DND-41 (cell line): ENCODE measurements around the gene PLVAP.

Experiments
- ATAC-seq: fragments of 200-7000 bp; cut with Tn5 transposase; 3 replicates; pipeline ENCODE4 v1.9.1; 2021; ENCODE audit warnings: low read depth; ENCODE audit not compliant: insufficient read depth
- DNase-seq: peaks from one replicate; pipeline ENCODE4 v3.0.0-alpha.2; 2020
- H2AFZ ChIP-seq: 2 replicates; pipeline ENCODE4 v1.6.0; 2012; ENCODE audit warnings: low read depth, low read length
- H3K27ac ChIP-seq: 2 replicates; pipeline ENCODE4 v1.5.1; 2012; ENCODE audit warnings: low read length, inconsistent platforms
- H3K27me3 ChIP-seq: fragments of 200-600 bp; sonication (generic); 2 replicates; pipeline ENCODE4 v1.6.0; 2012; ENCODE audit warnings: low read length, mild to moderate bottlenecking, inconsistent platforms; ENCODE audit not compliant: insufficient read depth, poor library complexity
- H3K36me3 ChIP-seq: 2 replicates; pipeline ENCODE4 v1.5.1; 2012; ENCODE audit warnings: low read length, inconsistent platforms; ENCODE audit not compliant: insufficient read depth
- H3K4me1 ChIP-seq: 2 replicates; pipeline ENCODE4 v1.5.1; 2012; ENCODE audit warnings: mild to moderate bottlenecking, low read length; ENCODE audit not compliant: insufficient read depth
- H3K4me2 ChIP-seq: 2 replicates; pipeline ENCODE4 v1.6.0; 2012; ENCODE audit warnings: mild to moderate bottlenecking, moderate library complexity, low read length, inconsistent platforms; ENCODE audit not compliant: insufficient read depth
- H3K4me3 ChIP-seq, 2 experiments: fragments of 200-600 bp in 1 of 2; shearing (Covaris generic) in 1 of 2; 2 replicates each; pipeline ENCODE4 v1.5.1; 2012 to 2016; ENCODE audit warnings: inconsistent platforms in 2 of 2, low read length in 2 of 2, mild to moderate bottlenecking in 2 of 2, low read depth in 1 of 2, moderate library complexity in 1 of 2
- H3K79me2 ChIP-seq: 2 replicates; pipeline ENCODE4 v1.6.0; 2012; ENCODE audit warnings: low read length, inconsistent platforms; ENCODE audit not compliant: insufficient read depth
- H3K9ac ChIP-seq: 2 replicates; pipeline ENCODE4 v1.6.0; 2012; ENCODE audit warnings: low read depth, mild to moderate bottlenecking, inconsistent platforms, low read length, moderate library complexity
- H3K9me3 ChIP-seq: 2 replicates; pipeline ENCODE4 v1.5.1; 2012; ENCODE audit warnings: low read length, moderate library complexity, mild to moderate bottlenecking, inconsistent platforms; ENCODE audit not compliant: insufficient read depth, severe bottlenecking
- H4K20me1 ChIP-seq: 2 replicates; pipeline ENCODE4 v1.6.0; 2012; ENCODE audit warnings: low read length; ENCODE audit not compliant: insufficient read depth
- CTCF ChIP-seq: IDR thresholded peaks from 2 replicates; pipeline ENCODE4 v1.5.1; 2012; ENCODE audit warnings: borderline replicate concordance, low read length, moderate library complexity, mild to moderate bottlenecking; ENCODE audit not compliant: poor library complexity, severe bottlenecking; ENCODE audit errors: extremely low read depth
- EZH2 ChIP-seq: IDR thresholded peaks from 3 replicates; pipeline ENCODE4 v1.6.1; 2012; ENCODE audit warnings: borderline replicate concordance, low read depth, mild to moderate bottlenecking, moderate library complexity, low read length, inconsistent platforms; ENCODE audit not compliant: severe bottlenecking

Gene PLVAP

GRCh38 chr19:17312189-17313113 is 64.7 kb downstream of the PLVAP start:
- DNase-seq (no peak), ATAC-seq (no peak)
- H3K4me2 ChIP-seq, result no peak overlapping the region
- no peak overlapping the region for H2AFZ ChIP-seq
- TF ChIP-seq CTCF (no peak), EZH2 (no peak)
- peaks cover 42% of the 10 kb centered on the region for H3K4me1 ChIP-seq
- peaks cover 47% of the 10 kb centered on the region for H4K20me1 ChIP-seq
- H3K4me3 ChIP-seq, result no peak overlapping the region
- H3K9me3 ChIP-seq, result no peaks in the 10 kb centered on the region
- H3K27me3 ChIP-seq, result no peaks in the 10 kb centered on the region
- peaks cover 54% of the 10 kb centered on the region for H3K79me2 ChIP-seq
- no peak overlapping the region for H3K27ac ChIP-seq
- H3K36me3 ChIP-seq, result peaks cover 49% of the 10 kb centered on the region
- H3K9ac ChIP-seq, result no peak overlapping the region

GRCh38 chr19:17311455-17312188 is 65.5 kb downstream of the PLVAP start:
- H4K20me1 ChIP-seq, result peaks cover 47% of the 10 kb centered on the region
- H2AFZ ChIP-seq, result no peak overlapping the region
- TF ChIP-seq EZH2 (no peak), CTCF (no peak)
- DNase-seq (no peak), ATAC-seq (no peak)
- no peak overlapping the region for H3K27ac ChIP-seq
- H3K9me3 ChIP-seq, result no peaks in the 10 kb centered on the region
- no peak overlapping the region for H3K9ac ChIP-seq
- H3K4me1 ChIP-seq, result peaks cover 50% of the 10 kb centered on the region
- no peaks in the 10 kb centered on the region for H3K27me3 ChIP-seq
- H3K79me2 ChIP-seq, result peaks cover 62% of the 10 kb centered on the region
- H3K4me2 ChIP-seq, result peak overlapping the region; percentile 10; the same call in 1 of the 2 replicates
- H3K36me3 ChIP-seq, result peaks cover 49% of the 10 kb centered on the region
- no peak overlapping the region for H3K4me3 ChIP-seq

- Histone ChIP-seq H3K4me2 (peak overlapping the region; percentile 92), H3K79me2 (peaks cover 68% of the 10 kb centered on the region), H3K27ac (peak overlapping the region; percentile 82), H3K9me3 (no peaks in the 10 kb centered on the region), H3K9ac (peak overlapping the region; percentile 90), H4K20me1 (peaks cover 43% of the 10 kb centered on the region), H3K27me3 (no peaks in the 10 kb centered on the region), H2AFZ (peak overlapping the region; percentile 18; the same call in 1 of the 2 replicates), H3K36me3 (peaks cover 40% of the 10 kb centered on the region), H3K4me1 (peaks cover 61% of the 10 kb centered on the region), H3K4me3 (peak overlapping the region; percentile 84)
- TF ChIP-seq EZH2 (no peak), CTCF (no peak)
- ATAC-seq, result no peak
- no peak for DNase-seq
These were observed 67.1 kb downstream of the PLVAP start for GRCh38 chr19:17309965-17310461.
